Measurements from ENCODE around the gene HOTAIR. TPM values are rescaled to one million over a fixed set of nuclear protein-coding genes. Genes with fewer than 3 reads are reported as not detected.

HOTAIR gene
- polyA plus RNA-seq, 1 donor = 0.04 TPM

- no peak within 1 kb of the TSS for H3K4me3 ChIP-seq (ENCODE audit: low read length)
- peak; percentile 75 to 78 for DNase-seq
- H3K36me3 ChIP-seq (ENCODE audit: control insufficient read depth, insufficient read depth, low read length) = no peaks in the 10 kb centered on the region
- no peak within 1 kb of the TSS for H3K27ac ChIP-seq (ENCODE audit: low read length)
- H3K9me3 ChIP-seq (ENCODE audit: control insufficient read depth, low read depth, low read length) = peaks cover 7% of the 10 kb centered on the region
- WGBS (ENCODE audit: insufficient coverage, low lambda C conversion rate) = no CpG with 5 or more reads among the region's 56 CpGs
- peaks cover 98% of the 10 kb centered on the region for H3K27me3 ChIP-seq (ENCODE audit: control insufficient read depth, insufficient read depth, low read length)
- H3K4me1 ChIP-seq (ENCODE audit: control insufficient read depth, insufficient read depth, low read length) = no peaks in the 10 kb centered on the region
Measured at GRCh38 chr12:53938326-53939140, 36.2 kb downstream of the HOTAIR start, which contains the start of gene HOXC13. HOXC13 (plus strand) TSS chr12:53938831; CDS start chr12:53938907, 76 bp downstream.

- peaks cover 99% of the 10 kb centered on the region for H3K27me3 ChIP-seq (ENCODE audit: control insufficient read depth, insufficient read depth, low read length)
- 13% methylated on average over 7 of the region's 23 CpGs for WGBS (ENCODE audit: insufficient coverage, low lambda C conversion rate)
- no peak overlapping the region for H3K27ac ChIP-seq (ENCODE audit: low read length)
- no peaks in the 10 kb centered on the region for H3K4me1 ChIP-seq (ENCODE audit: control insufficient read depth, insufficient read depth, low read length)
- H3K36me3 ChIP-seq (ENCODE audit: control insufficient read depth, insufficient read depth, low read length) = no peaks in the 10 kb centered on the region
- no peak overlapping the region for H3K4me3 ChIP-seq (ENCODE audit: low read length)
- H3K9me3 ChIP-seq (ENCODE audit: control insufficient read depth, low read depth, low read length) = peaks cover 7% of the 10 kb centered on the region
- DNase-seq = no peak
Measured at GRCh38 chr12:53937596-53938325, 37.0 kb downstream of the HOTAIR start.

GRCh38 chr12:53937099-53937498, 37.7 kb downstream of the HOTAIR start:
- peaks cover 100% of the 10 kb centered on the region for H3K27me3 ChIP-seq (ENCODE audit: control insufficient read depth, insufficient read depth, low read length)
- H3K27ac ChIP-seq (ENCODE audit: low read length) = no peak overlapping the region
- no CpG with 5 or more reads among the region's 12 CpGs for WGBS (ENCODE audit: insufficient coverage, low lambda C conversion rate)
- DNase-seq = no peak
- H3K4me3 ChIP-seq (ENCODE audit: low read length) = no peak overlapping the region
- H3K9me3 ChIP-seq (ENCODE audit: control insufficient read depth, low read depth, low read length) = peaks cover 7% of the 10 kb centered on the region
- no peaks in the 10 kb centered on the region for H3K4me1 ChIP-seq (ENCODE audit: control insufficient read depth, insufficient read depth, low read length)
- H3K36me3 ChIP-seq (ENCODE audit: control insufficient read depth, insufficient read depth, low read length) = no peaks in the 10 kb centered on the region

GRCh38 chr12:53935383-53936341, 39.1 kb downstream of the HOTAIR start:
- H3K4me3 ChIP-seq (ENCODE audit: low read length) = no peak overlapping the region
- WGBS (ENCODE audit: insufficient coverage, low lambda C conversion rate) = 0% methylated on average over 2 of the region's 49 CpGs

GRCh38 chr12:53932915-53933314, 41.8 kb downstream of the HOTAIR start:
- Histone ChIP-seq H3K4me3 (ENCODE audit: low read length) (no peak overlapping the region), H3K4me1 (ENCODE audit: control insufficient read depth, insufficient read depth, low read length) (no peaks in the 10 kb centered on the region), H3K27me3 (ENCODE audit: control insufficient read depth, insufficient read depth, low read length) (peaks cover 98% of the 10 kb centered on the region), H3K9me3 (ENCODE audit: control insufficient read depth, low read depth, low read length) (peaks cover 2% of the 10 kb centered on the region), H3K27ac (ENCODE audit: low read length) (no peak overlapping the region), H3K36me3 (ENCODE audit: control insufficient read depth, insufficient read depth, low read length) (no peaks in the 10 kb centered on the region)
- WGBS (ENCODE audit: insufficient coverage, low lambda C conversion rate) = no CpG with 5 or more reads among the region's 4 CpGs
- no peak for DNase-seq

More at GRCh38 chr12:53935383-53936341, 39.1 kb downstream of the HOTAIR start:
- no peaks in the 10 kb centered on the region for H3K4me1 ChIP-seq (ENCODE audit: control insufficient read depth, insufficient read depth, low read length)
- H3K9me3 ChIP-seq (ENCODE audit: control insufficient read depth, low read depth, low read length) = peaks cover 7% of the 10 kb centered on the region
- no peaks in the 10 kb centered on the region for H3K36me3 ChIP-seq (ENCODE audit: control insufficient read depth, insufficient read depth, low read length)
- DNase-seq = no peak
- peaks cover 98% of the 10 kb centered on the region for H3K27me3 ChIP-seq (ENCODE audit: control insufficient read depth, insufficient read depth, low read length)
- H3K27ac ChIP-seq (ENCODE audit: low read length) = no peak overlapping the region

GRCh38 chr12:53931844-53932581, 42.7 kb downstream of the HOTAIR start:
- no peak overlapping the region for H3K27ac ChIP-seq (ENCODE audit: low read length)
- DNase-seq = no peak
- WGBS (ENCODE audit: insufficient coverage, low lambda C conversion rate) = 50% methylated on average over 2 of the region's 4 CpGs

GRCh38 chr12:53930591-53931255, 44.0 kb downstream of the HOTAIR start:
- no CpG with 5 or more reads among the region's 30 CpGs for WGBS (ENCODE audit: insufficient coverage, low lambda C conversion rate)
- H3K9me3 ChIP-seq (ENCODE audit: control insufficient read depth, low read depth, low read length) = peaks cover 4% of the 10 kb centered on the region
- no peak overlapping the region for H3K4me3 ChIP-seq (ENCODE audit: low read length)
- H3K27me3 ChIP-seq (ENCODE audit: control insufficient read depth, insufficient read depth, low read length) = peaks cover 98% of the 10 kb centered on the region
- H3K36me3 ChIP-seq (ENCODE audit: control insufficient read depth, insufficient read depth, low read length) = no peaks in the 10 kb centered on the region
- DNase-seq = no peak
- H3K4me1 ChIP-seq (ENCODE audit: control insufficient read depth, insufficient read depth, low read length) = no peaks in the 10 kb centered on the region
- H3K27ac ChIP-seq (ENCODE audit: low read length) = no peak overlapping the region

More at GRCh38 chr12:53931844-53932581, 42.7 kb downstream of the HOTAIR start:
- Histone ChIP-seq H3K4me3 (ENCODE audit: low read length) (no peak overlapping the region), H3K27me3 (ENCODE audit: control insufficient read depth, insufficient read depth, low read length) (peaks cover 98% of the 10 kb centered on the region), H3K9me3 (ENCODE audit: control insufficient read depth, low read depth, low read length) (peaks cover 6% of the 10 kb centered on the region), H3K36me3 (ENCODE audit: control insufficient read depth, insufficient read depth, low read length) (no peaks in the 10 kb centered on the region), H3K4me1 (ENCODE audit: control insufficient read depth, insufficient read depth, low read length) (no peaks in the 10 kb centered on the region)

- Histone ChIP-seq H3K4me3 (ENCODE audit: low read length) (no peak overlapping the region), H3K9me3 (ENCODE audit: control insufficient read depth, low read depth, low read length) (peaks cover 4% of the 10 kb centered on the region), H3K36me3 (ENCODE audit: control insufficient read depth, insufficient read depth, low read length) (no peaks in the 10 kb centered on the region), H3K4me1 (ENCODE audit: control insufficient read depth, insufficient read depth, low read length) (no peaks in the 10 kb centered on the region), H3K27me3 (ENCODE audit: control insufficient read depth, insufficient read depth, low read length) (peaks cover 98% of the 10 kb centered on the region), H3K27ac (ENCODE audit: low read length) (no peak overlapping the region)
- DNase-seq = peak in 1 of 2 donors; percentile 1
- no CpG with 5 or more reads among the region's 4 CpGs for WGBS (ENCODE audit: insufficient coverage, low lambda C conversion rate)
Measured at GRCh38 chr12:53929527-53929926, 45.2 kb downstream of the HOTAIR start.

Measured in large intestine (tissue), 3 donors.